Head of caudate nucleus (tissue), 42 donors: ENCODE data around the gene ACOD1.
"Not testable (repeated sequence)": the region's sequence is repeated elsewhere in the genome, so short reads cannot be mapped to it uniquely, and the experiment has no call there.

Source experiments
- DNase-seq, 42 donors: peaks; one replicate each; pipeline versions ENCODE4 v3.0.0 to v3.0.0-alpha.2; 2020 to 2021; ENCODE audit warnings: mixed read lengths in 7 of 42
- intact Hi-C: fragments of 100-400 bp; cut with DNase I; formaldehyde crosslinking; loops from one replicate; pipeline ENCODE4 v1.15.0; 2022

Gene ACOD1

DNA sequence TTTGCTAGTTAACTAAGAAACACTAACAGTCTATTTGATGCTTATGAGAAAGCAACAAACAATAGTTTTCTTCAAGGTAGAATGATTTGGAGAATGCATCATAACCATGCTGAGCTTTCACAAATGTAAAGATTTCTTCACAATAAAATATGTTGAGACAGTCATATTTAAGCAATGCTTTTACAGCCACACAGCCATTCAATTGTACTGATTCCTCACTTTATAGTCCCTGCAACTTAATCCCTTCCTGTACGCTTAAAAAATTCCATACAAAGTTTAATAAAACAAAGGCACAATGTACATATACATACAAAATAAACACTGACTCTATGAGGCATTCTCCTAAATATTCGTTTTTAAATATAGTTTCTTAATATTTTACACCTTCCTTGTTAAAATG lies 4.7 kb upstream of the ACOD1 start:
- intact Hi-C loops, result no loop called here
- no peak for DNase-seq

DNA sequence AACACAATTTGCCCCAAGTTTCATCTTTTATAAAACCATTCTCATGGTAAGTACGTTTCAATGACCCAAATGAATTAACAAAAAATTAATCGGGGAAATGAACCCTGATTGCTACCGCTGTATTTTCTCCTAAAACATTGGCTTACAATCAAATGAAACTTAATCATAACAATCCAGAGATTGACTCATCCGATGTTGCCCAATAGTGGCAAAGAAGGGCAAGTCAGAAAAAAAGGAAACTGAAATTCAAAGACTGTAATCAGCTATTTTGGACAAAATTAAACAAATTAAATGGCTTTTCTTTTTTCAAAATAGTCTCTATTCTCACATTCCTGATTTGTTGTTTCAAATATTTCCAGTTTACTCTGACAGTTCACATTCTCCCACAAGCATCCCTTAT lies 3.9 kb upstream of the ACOD1 start:
- intact Hi-C loops, result no loop called here

DNA sequence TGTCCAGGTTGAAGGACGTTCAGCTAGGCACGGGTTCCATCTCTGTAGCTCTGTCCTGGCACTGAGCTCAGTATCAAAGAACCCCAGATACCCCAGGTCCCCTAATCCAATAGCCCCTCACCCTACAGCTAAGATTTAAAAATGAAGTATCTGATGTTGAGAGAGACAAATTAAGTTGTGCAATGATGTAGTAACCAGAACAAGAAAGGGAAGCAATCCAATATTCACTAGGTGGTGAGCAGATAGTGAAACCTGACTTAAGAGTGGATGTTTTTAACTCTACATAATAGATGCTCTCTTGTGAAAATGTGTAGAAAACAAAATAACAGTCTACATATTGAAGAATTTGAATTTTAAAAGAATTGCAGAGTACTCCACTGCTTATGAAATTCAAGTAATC lies 1.8 kb downstream of the ACOD1 start:
- DNase-seq, result no peak
- intact Hi-C loops, result no loop called here

More for the DNA sequence above, 3.9 kb upstream of the ACOD1 start:
- DNase-seq, result no peak

DNA sequence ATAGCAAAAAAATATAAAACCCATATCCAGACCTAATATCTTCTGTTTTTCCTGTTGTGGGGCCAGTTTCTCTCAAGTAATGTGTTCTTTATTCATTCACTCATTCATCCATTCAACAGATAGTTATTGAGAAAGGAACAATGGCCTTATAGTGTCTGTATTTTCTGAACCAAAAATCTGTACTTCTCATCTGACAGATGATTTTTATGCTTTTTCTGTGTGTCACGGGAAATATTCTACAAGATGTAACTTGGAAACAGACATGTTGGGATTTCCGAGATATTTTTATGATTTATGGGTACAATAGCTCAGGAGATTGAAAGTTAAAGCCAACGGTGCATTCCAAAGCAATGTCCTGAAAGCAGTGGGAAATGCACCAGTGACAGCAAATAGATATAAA lies 5.7 kb downstream of the ACOD1 start:
- no peak for DNase-seq

DNA sequence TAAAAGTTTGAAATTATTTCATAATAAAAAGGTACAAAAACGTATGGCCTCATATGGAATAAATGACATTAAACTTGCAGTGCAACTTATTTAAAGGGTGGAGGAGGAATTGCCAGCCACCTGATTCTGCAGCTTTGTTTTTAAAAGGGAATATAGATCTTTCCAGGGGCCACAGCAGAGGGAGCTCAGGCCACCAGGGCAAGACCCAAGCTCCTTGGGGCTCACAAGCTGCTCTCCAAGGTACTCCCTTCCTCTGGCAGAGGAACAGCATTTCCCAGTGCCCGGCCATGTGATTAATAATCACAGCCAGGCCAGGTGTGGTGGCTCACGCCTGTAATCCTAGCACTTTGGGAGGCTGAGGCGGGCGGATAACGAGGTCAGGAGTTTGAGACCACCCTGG lies 6.2 kb downstream of the ACOD1 start:
- intact Hi-C loops, result no loop called here
- no peak for DNase-seq

More for the DNA sequence above, 5.7 kb downstream of the ACOD1 start:
- intact Hi-C loops, result no loop called here

DNA sequence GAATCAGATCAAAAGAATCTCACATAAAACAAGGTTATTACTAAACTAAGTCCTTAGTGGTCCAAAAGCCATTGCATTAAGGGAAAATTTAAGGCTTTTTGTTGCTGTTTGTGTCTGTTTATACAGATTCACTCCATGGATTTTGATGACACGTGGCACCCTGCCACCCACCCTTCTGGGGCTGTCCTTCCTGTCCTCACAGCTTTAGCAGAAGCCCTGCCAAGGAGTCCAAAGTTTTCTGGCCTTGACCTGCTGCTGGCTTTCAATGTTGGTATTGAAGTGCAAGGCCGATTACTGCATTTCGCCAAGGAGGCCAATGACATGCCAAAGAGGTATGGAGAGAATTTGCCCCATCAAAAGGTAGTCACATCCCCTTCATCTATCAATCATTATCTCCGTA lies 6.9 kb downstream of the ACOD1 start:
- no peak for DNase-seq
- intact Hi-C loops, result no loop called here

DNA sequence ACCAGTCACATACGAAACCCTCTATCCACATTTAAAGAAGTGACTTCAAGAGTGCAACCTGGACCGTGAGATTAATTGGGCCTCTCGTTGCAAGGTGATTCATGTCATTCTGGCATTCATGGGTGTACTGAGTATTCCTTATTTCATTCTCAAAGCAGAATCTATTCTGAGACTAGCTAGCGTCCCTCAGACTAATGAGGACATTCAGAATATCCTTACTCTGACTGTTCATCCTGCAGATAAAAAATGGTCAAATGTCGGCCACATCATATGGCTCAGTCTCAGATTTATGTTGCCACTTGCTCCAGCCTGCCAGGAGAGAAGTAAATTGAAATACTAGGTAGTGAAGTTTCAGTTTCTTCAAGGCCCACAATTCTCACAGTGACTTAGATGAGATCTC lies 7.3 kb downstream of the ACOD1 start:
- intact Hi-C loops, result no loop called here
- DNase-seq, result no peak

DNA sequence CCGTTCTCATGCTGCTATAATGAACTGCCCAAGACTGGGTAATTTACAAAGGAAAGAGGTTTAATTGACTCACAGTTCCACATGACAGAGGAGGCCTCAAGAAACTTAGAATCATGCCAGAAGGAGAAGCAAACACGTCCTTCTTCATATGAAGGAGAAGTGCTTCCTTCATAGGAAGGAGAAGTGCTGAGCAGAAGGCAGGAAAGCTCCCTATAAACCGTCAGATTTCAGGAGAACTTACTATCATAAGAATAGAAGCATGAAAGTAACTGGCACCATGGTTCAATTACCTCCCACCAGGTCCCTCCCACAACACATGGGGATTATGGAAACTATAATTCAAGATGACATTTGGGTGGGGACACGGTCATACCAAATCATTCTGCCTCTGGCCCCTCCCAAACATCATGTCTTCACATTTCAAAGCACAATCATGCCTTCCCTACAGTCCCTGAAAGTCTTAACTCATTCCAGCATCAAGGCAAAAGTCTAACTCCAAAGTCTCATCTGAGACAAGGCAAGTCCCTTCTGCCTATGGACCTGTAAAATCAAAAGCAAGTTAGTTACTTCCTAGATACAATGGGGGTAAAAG lies 10.6 kb downstream of the ACOD1 start:
- intact Hi-C loops, result no loop called here
- no peak for DNase-seq

DNA sequence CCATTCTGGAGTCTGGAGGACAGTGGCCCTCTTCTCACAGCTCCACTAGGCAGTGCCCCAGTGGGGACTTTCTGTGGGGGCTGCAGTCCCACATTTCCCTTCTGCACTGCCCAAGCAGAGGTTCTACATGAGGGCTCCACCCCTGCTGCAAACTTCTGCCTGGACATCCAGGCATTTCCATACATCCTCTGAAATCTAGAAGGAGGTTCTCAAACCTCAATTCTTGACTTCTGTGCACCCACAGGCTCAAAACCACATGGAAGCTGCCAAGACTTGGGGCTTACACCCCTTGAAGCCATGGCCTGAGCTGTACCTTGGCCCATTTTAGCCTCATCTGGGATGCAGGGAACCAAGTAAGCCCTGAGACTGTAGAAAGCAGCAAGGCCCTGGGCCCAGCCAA lies 11.4 kb downstream of the ACOD1 start:
- intact Hi-C loops, result not testable (repeated sequence)

DNA sequence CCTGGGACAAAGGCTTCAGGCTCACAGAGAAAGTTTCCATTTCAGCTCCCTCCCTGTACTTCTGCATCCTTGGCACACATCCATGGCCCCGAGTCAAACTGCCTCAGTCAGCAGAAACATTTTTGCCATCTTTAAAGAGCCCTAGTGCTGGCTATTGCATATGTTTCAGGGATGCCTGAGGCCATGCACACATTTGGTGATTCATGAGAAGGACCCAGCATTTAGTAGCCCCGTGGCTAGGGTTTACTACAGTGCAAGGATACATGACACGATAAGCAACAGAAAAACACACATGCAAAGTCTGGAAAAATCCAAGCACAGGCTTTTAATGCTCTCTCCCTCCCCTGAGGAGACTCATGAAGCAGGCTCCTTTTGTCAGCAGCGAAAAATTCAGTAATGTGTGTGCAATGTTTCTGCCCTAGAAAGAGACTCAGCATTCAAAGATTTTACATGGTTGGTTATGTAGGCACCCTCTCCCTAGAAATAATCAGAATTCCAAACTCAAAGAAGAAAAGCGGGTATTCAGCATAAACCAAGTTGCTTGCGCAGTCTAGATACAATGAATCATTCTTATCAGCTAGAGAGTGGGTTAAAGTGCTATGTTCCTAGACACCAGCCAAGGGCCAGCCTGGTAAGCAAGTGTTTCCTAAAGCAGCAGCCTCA lies 17.6 kb downstream of the ACOD1 start:
- peak in 20 of 42 donors; percentile 7 to 55 (median 24) for DNase-seq
- intact Hi-C loops, result no loop called here

More for the DNA sequence above, 11.4 kb downstream of the ACOD1 start:
- DNase-seq, result not testable (repeated sequence)

DNA sequence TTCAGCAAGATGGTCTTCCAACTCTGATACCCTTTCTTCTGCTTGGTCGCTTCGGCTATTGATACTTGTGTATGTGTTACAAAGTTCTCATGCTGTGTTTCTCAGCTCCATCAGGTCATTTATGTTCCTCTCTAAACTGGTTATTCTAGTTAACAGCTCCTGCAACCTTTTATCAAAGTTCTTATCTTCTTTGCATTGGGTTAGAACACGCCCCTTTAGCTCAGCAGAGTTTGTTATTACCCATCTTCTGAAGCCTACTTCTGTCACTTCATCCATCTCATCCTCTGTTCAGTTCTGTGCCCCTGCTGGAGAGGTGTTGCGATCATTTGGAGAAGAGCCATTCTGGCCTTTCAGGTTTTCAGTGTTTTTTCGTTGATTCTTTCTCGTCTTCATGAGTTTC lies 18.7 kb downstream of the ACOD1 start:
- no peak for DNase-seq
- intact Hi-C loops, result no loop called here

DNA sequence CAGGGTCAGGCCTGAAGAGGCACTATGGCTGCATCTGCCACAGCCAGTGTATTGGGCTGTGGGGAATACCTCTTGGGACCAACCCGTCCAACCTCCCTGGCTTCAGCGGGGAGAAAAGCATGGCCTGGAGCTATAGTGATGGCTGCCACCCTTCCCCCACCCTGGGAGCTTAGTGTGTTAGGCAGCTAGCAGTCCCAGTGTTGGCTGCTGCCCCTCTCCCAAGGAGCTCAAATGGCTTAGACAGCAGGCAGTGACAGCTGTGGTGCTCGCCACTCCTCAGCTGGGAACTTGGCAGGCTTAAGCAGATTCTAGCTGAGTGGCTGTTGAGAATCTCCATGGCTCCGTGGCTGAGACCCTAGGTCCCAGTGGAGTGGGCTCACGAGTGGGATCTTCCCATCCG lies 19.7 kb downstream of the ACOD1 start:
- intact Hi-C loops, result no loop called here
- DNase-seq, result no peak

DNA sequence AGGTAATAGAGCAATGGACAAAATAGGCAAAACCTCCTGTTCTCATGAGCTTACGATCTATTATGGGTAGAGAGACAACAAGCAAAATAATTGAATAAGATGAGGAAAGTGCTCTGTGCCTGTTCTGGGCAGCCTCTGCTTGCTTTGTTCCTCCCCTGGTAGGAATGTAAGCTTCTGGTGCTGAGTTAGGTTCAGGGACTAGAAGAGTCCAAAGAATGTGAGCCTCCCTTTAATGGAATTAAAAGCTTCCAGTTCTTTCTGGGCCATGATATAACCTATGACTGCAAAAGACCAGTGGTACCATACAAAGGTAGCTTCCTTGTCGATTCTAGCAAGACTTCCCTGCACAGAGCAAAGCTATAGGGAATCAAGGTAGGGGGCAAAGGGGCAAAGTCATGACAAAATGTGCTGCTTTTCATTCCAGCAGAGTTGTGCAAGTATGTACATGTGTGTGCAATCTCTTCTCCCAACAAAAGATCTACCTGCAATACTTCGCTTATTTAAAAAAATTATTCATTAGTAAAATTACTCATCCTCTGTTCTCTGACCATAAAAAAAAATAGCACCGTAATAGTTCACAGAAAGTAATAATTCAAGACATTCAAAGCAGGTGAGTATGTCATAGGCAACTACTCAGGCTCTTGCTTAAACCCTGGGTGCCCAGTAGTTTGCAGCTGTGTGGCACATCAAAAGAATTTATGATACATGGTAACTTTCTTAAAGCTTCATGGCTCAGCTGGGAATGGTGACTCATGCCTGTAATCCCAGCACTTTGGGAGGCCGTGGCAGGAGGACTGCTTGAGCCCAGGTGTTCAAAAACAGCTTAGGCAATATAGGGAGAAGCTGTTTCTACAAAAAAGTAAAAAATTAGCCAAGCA lies 21.4 kb downstream of the ACOD1 start:
- no peak for DNase-seq
- intact Hi-C loops, result no loop called here

DNA sequence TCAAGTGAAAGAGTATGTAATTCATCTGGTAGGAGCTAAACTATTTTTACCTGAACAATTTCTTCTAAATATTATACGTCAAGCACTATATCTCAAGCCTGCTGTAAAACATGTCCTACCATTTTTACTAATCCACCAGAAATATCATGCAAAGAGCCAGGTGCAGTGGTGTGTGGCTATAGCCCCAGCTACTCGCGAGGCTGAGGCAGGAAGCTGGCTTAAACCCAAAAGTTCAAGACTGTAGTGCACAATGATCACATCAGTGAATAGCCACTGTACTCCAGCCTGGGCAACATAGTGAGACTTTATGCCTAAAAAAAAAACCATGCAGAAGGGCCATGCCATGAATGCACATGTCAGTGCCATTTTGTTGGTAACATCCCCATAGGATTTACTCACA lies 22.9 kb downstream of the ACOD1 start:
- intact Hi-C loops, result no loop called here
- DNase-seq, result no peak

DNA sequence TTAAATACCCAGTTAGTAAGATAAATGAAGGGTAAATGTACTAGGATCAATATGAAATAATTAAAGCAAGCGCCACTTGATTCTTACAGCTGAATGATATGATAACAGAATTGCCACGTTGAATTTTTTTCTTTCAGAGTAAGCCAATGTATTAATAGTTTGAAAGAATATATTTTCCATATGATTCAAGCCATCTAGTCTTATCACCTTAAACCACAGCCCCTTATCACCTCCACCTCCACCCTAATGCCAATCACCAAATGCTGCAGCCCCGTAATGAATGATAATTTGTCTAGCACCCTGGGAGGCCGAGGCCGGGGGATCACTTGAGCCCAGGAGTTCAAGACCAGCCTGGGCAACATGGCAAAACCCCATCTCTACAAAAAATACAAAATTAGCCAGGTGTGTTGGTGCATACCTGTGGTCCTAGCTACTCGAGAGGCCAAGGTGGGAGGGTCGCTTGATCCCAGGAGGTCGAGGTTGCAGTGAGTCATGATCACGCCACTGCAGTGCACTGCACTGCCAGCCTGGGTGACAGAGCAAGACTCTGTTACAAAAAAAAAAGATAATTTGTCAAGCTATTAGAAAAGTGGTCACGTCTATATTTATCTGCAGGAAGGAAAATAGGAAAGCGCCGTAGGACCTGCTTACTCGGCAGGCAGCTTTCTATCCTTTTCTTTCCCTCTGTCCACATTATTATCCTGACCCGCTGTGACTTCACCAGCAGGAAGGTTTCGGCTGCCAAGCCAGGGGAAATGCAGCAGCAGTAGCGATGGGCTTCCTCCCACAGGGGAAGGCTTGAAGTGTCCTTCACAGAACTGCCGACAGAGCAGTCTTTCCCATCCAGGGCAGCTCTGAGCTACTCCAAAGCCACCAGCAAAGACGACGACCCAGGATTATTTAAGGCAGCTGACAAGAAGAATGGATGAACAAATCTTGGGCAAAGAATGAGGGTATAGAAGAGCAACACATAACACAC lies 23.8 kb downstream of the ACOD1 start:
- intact Hi-C loops, result no loop called here
- peak in 10 of 42 donors; percentile 5 to 44 (median 16) for DNase-seq

DNA sequence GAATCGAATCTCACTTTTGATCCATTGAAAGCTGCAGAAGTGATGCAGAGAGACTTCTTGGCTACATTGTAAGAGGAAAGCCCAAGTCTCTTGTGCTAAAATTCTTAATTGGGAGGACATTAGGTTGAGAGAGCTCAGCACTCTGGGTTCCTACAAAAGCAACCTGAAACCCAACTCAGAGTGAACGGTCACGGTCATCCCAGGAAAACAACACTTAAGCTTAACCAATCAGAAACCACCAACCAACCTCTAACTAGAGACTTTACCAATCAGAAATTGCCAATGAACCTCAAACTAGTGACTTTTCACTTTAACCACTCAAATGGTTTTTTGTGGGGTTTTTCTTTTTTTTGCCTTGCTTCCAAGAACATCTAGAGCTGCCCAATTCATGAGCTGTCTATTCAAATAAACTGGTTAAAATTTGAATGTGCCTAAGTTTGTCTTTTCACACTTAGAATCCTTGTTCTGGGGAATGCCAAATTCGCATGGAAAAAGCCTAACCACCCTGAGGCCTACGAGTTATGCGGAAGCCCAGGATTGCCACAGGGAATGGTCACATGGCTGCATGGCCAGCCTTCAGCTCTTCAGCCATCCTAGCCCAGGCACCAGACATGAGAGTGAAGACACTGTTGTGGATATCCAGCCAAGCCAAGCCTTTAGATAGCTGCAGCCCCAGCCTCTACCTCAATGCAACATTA lies 25.8 kb downstream of the ACOD1 start:
- intact Hi-C loops, result no loop called here
- DNase-seq, result no peak

DNA sequence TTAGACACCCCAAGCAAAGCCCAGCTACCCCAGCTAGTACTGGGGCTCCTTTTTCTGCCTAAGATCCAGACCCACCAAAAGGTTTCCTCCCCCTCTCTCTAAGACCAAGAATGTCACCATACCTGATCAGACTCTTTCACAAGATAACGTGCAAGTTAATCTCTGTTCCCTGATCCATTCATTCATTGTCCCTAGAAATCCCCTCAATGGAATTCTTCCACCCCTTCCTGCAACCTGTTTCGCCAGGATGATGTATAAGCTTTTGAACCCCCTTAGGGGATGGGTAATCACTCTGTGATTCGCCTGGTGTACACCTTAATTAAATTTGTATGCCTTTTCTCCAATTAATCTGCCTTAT lies 26.3 kb downstream of the ACOD1 start:
- no peak for DNase-seq
- intact Hi-C loops, result no loop called here

DNA sequence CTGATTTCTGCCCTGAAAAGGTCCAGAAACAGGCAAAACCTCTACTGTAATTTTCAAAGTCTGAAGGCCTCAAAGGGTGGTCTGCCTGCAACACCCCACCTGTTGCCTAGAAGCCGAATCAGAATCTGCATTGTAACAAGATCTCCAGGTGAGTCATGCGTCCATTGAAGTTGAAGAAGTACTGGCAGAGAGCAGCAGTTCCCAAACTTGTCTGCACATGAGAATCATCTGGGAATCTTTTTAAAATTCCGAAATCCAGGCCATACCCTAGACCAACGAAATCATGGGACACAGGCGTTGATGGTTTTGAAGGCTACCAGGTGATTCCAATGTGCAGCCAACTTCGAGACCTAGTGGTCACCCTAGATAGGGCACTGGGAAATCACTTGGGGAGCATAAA lies 27.6 kb downstream of the ACOD1 start:
- intact Hi-C loops, result no loop called here
- DNase-seq, result no peak

DNA sequence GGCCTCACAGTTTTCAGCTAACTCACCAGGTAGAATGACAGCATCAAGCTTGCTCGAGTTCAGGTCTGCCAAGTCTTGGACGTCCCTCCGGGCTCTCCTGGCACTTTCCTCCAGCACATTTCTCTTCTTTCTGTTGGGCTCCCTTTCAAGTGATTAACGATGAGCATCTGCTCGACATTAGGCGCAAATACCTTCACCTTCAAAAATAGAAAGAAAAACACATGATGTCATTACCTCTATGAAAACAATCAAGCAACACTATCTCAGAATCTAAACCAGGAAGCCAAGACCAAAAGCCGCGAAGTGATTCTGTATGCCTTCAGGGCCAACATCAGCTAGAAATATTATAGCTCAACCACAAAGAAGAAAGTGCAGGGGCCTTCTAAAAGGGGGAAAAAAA lies 28.2 kb downstream of the ACOD1 start:
- DNase-seq, result no peak
- intact Hi-C loops, result no loop called here
